Thyroid gland (tissue), 4 donors: ENCODE data around the gene GMPR.
"Not testable (repeated sequence)": the region's sequence is repeated elsewhere in the genome, so short reads cannot be mapped to it uniquely, and the experiment has no call there.

Experiments
- POLR2A ChIP-seq, 2 donors: fragments of 450-650 bp; IDR thresholded peaks; one replicate each; pipeline ENCODE4 v1.6.1; 2017; ENCODE audit warnings: antibody characterized with exemption in 2 of 2, mild to moderate bottlenecking in 2 of 2, moderate library complexity in 1 of 2
- TF ChIP-seq, protein P1 (sequence below), 6 experiments: fragments of 200-600 bp in 3 of 6; fragments of 450-650 bp in 3 of 6; sonication (generic) in 3 of 6; IDR thresholded peaks; one replicate each; pipeline ENCODE4 v1.5.1; 2016 to 2019; ENCODE audit warnings: antibody characterized with exemption in 6 of 6, mild to moderate bottlenecking in 2 of 6, inconsistent platforms in 1 of 6, moderate library complexity in 1 of 6

DNA sequence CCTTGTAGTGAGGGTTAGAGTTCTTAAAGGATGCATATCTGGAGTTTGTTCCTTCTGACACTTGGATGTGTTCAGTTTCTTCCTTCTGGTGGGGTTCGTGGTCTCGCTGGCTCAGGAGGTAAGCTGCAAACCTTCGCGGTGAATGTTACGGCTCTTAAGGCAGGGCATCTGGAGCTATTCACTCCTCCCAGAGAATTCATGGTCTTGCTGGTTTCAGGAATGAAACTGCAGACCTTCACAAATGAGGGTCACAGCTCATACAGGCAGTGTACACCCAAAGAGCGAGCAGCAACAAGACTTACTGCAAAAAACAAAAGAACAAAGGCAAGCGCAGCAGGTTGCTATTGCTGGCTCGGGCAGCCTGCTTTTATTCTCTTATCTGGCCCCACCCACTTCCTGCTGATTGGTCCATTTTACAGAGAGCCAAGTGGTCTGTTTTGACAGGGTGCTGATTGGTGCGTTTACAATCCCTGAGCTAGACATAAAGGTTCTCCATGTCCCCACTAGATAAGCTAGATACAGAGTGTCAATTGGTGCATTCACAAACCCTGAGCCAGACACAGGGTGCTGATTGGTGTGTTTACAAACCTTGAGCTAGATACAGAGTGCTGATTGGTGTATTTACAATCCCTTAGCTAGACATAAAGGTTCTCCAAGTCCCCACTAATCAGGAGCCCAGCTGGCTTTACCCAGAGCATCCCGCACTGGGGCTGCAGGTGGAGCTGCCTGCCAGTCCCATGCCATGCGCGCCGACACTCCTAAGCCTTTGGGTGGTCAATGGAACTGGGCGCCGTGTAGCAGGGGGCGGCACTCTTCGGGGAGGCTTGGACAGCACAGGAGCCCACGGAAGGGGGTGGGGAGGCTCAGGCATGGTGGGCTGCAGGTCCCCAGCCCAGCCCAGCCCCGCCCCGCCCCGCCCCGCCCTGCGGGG is 12.0 kb upstream of the GMPR start:
- TF ChIP-seq, protein P1, sequence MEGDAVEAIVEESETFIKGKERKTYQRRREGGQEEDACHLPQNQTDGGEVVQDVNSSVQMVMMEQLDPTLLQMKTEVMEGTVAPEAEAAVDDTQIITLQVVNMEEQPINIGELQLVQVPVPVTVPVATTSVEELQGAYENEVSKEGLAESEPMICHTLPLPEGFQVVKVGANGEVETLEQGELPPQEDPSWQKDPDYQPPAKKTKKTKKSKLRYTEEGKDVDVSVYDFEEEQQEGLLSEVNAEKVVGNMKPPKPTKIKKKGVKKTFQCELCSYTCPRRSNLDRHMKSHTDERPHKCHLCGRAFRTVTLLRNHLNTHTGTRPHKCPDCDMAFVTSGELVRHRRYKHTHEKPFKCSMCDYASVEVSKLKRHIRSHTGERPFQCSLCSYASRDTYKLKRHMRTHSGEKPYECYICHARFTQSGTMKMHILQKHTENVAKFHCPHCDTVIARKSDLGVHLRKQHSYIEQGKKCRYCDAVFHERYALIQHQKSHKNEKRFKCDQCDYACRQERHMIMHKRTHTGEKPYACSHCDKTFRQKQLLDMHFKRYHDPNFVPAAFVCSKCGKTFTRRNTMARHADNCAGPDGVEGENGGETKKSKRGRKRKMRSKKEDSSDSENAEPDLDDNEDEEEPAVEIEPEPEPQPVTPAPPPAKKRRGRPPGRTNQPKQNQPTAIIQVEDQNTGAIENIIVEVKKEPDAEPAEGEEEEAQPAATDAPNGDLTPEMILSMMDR (IDR thresholded peaks at IDR 0.05) = not testable (repeated sequence)
- not testable (repeated sequence) for TF ChIP-seq POLR2A (IDR thresholded peaks at IDR 0.05)
